Thoracic aorta (tissue), 2 donors: ENCODE results near the gene ITIH1. TPM values are rescaled to one million over a fixed set of nuclear protein-coding genes. Genes with fewer than 3 reads are reported as not detected.
A peak's percentile ranks its signal among the peaks of the same experiment; 100 is the strongest.

Experiments used
- ATAC-seq: fragments of 150-250 bp; one replicate; pipeline ENCODE4 v1.8.0; 2017; ENCODE audit warnings: low read depth; ENCODE audit not compliant: insufficient number of reproducible peaks, low FRiP score
- DNase-seq: peaks from one replicate; pipeline ENCODE4 v3.0.0-alpha.2; 2020; ENCODE audit warnings: low spot score
- H3K27ac ChIP-seq, 2 donors: fragments of 200-600 bp; sonication (generic); 1 replicate in 1 of 2; 2 replicates in 1 of 2; pipeline ENCODE4 v1.5.1; 2016; ENCODE audit warnings: mild to moderate bottlenecking in 2 of 2, moderate library complexity in 2 of 2
- H3K27me3 ChIP-seq: fragments of 200-600 bp; sonication (generic); replicated peaks from 2 replicates; pipeline ENCODE4 v1.6.0; 2016; ENCODE audit warnings: mild to moderate bottlenecking; ENCODE audit not compliant: insufficient read depth
- H3K36me3 ChIP-seq: fragments of 200-600 bp; sonication (generic); one replicate; pipeline ENCODE4 v1.5.1; 2016
- H3K4me1 ChIP-seq, 2 donors: fragments of 200-600 bp; sonication (generic); 1 replicate in 1 of 2; 2 replicates in 1 of 2; pipeline versions ENCODE4 v1.5.1 to v1.6.0; 2016; ENCODE audit warnings: low read depth in 2 of 2, mild to moderate bottlenecking in 1 of 2; ENCODE audit not compliant: control insufficient read depth in 1 of 2
- H3K4me3 ChIP-seq: fragments of 200-600 bp; sonication (generic); 2 replicates; pipeline ENCODE4 v1.5.1; 2016; ENCODE audit warnings: mild to moderate bottlenecking
- H3K9me3 ChIP-seq: fragments of 200-600 bp; sonication (generic); 2 replicates; pipeline ENCODE4 v1.5.1; 2016
- total RNA-seq, 2 donors: library from RNA; depleted of rRNA; stranded (reverse); fragments of >200 nt; gene quantifications; one replicate each; pipeline versions ENCODE4 v1.1.0 to v1.2.3, GENCODE V29; 2016
- TF ChIP-seq, protein P1 (sequence below): fragments of 200-600 bp; sonication (generic); IDR thresholded peaks from one replicate; pipeline ENCODE4 v1.5.1; 2019; ENCODE audit warnings: antibody characterized with exemption

Gene ITIH1
- total RNA-seq, 2 donors from 2014 or later, result not detected

DNA sequence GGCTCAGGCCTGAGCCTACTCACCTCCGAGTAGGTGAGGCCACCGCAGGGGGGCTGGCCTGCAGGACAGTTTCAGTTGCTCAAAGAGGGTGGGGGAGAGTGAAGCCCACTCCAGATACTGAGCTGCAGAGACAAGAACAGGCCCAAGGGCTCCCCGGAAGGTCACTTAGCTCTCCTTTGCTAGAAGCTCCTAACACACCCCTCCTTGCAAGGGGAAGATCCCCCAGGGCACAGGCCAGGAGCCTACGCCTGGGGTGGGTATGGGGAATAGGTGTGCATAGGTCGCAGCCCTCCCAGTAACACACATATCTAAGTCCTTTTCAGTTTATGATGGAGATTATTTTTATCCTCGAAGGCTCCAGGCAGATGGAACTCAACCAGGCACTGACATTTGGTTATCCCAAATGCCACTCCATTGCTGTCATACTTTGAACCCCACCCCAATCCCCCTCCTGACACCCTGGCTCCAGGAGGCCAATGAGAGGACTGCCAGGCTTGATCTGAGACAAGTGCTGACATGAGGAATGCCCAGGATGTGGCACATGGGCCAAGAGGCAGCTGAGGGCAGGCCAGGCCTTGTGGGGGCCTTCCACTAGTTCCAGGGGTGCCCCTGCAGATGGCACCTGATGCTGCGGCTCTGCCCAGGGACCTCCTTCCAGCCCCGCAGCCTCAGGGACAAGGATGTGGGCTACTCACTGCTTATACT lies 58.5 kb downstream of the ITIH1 start:
- H3K27me3 ChIP-seq, result no peaks in the 10 kb centered on the region
- ATAC-seq, result no peak
- H3K4me1 ChIP-seq, result peaks cover 27 to 66% of the 10 kb centered on the region in 2 donors
- peak overlapping the region; percentile 69 to 73 for H3K27ac ChIP-seq
- no peaks in the 10 kb centered on the region for H3K9me3 ChIP-seq
- DNase-seq, result no peak
- TF ChIP-seq, protein P1, sequence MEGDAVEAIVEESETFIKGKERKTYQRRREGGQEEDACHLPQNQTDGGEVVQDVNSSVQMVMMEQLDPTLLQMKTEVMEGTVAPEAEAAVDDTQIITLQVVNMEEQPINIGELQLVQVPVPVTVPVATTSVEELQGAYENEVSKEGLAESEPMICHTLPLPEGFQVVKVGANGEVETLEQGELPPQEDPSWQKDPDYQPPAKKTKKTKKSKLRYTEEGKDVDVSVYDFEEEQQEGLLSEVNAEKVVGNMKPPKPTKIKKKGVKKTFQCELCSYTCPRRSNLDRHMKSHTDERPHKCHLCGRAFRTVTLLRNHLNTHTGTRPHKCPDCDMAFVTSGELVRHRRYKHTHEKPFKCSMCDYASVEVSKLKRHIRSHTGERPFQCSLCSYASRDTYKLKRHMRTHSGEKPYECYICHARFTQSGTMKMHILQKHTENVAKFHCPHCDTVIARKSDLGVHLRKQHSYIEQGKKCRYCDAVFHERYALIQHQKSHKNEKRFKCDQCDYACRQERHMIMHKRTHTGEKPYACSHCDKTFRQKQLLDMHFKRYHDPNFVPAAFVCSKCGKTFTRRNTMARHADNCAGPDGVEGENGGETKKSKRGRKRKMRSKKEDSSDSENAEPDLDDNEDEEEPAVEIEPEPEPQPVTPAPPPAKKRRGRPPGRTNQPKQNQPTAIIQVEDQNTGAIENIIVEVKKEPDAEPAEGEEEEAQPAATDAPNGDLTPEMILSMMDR, result no peak
- H3K4me3 ChIP-seq, result no peak overlapping the region
- H3K36me3 ChIP-seq, result peaks cover 8% of the 10 kb centered on the region

DNA sequence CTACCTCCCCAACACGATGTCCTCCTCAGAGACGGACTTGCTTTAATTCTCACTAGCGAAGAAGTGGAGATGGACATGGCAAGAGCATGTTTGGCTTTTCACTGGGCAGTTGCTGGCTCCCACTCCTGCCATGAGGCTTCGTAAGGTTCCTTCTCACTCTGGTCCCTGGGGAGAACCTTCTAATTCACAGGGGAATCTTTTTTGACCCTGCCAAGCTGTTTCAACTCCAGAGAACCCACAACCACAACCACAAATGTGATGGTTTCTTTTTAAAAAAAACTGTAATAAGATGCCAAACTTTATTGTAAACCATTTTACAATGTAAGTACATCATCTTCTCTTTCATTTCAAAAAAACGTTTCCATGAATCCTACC lies 59.1 kb downstream of the ITIH1 start:
- Histone ChIP-seq H3K4me3 (no peak overlapping the region), H3K36me3 (peaks cover 13% of the 10 kb centered on the region), H3K27ac (peak overlapping the region; percentile 39 to 73), H3K27me3 (no peaks in the 10 kb centered on the region), H3K9me3 (no peaks in the 10 kb centered on the region), H3K4me1 (peaks cover 22 to 61% of the 10 kb centered on the region in 2 donors)
- ATAC-seq (no peak), DNase-seq (no peak)
- TF ChIP-seq, protein P1, result no peak

DNA sequence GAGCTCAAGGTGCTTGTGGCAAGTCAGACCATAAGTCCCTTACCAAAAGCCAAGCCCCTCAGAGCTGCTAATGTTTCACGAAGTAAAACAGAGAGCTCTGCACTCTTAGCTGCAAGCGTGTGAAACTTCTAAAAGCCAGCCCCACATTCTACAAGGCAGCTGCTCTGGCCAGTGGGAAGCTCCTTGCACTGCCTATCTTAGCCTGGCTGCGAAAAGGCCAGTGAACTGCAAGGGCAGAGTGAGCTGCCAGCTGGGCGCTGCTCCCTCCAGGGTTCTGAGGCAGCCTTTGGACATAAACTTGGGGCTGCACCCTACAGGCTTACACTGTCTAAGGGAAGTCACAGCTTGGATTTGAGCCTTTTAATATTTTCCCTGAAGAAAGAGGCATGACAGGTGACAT lies 59.6 kb downstream of the ITIH1 start:
- DNase-seq (no peak), ATAC-seq (no peak)
- H3K27me3 ChIP-seq, result no peaks in the 10 kb centered on the region
- no peaks in the 10 kb centered on the region for H3K9me3 ChIP-seq
- no peak overlapping the region for H3K4me3 ChIP-seq
- peaks cover 19% of the 10 kb centered on the region for H3K36me3 ChIP-seq
- peaks cover 18 to 56% of the 10 kb centered on the region in 2 donors for H3K4me1 ChIP-seq
- TF ChIP-seq, protein P1, result no peak
- H3K27ac ChIP-seq, result peak overlapping the region; percentile 39 to 73

DNA sequence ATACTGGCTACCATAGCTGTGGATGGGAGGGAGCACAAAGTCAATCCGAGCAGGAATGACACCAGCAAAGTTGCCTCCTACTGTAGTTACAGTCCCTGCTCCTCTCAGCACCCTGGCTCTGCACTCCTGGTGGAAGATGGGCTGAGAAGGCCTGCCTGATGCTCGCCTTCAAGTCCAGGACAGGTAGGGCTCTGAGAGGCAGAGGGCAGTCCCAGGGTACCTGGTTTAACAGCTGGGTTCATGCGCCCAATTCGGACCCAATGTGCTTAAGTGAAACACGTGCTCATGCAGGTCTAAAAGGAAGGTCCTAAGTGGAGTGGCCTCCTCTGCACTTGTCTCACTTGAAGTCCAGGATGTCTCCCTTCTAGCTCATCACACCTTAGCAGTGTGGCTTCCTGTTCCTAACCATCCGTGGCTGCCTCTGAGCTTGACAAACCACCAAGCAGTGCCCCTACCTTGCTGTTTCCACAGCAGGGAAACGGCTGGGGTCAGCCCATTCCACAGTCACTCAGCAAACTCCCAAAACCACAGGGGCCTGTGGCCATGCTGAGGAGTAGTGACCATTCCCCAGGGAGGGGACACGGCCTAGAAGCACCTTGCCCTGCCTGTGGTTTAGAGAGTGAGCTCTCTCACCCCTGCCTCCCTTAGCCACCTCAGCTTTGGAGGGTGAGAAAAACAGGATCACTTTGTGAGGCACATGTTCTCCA lies 61.3 kb downstream of the ITIH1 start:
- Histone ChIP-seq H3K4me1 (peaks cover 18 to 55% of the 10 kb centered on the region in 2 donors), H3K36me3 (peaks cover 26% of the 10 kb centered on the region), H3K4me3 (no peak overlapping the region), H3K9me3 (no peaks in the 10 kb centered on the region), H3K27me3 (no peaks in the 10 kb centered on the region), H3K27ac (no peak overlapping the region)
- DNase-seq (no peak), ATAC-seq (no peak)
- TF ChIP-seq, protein P1, result no peak

DNA sequence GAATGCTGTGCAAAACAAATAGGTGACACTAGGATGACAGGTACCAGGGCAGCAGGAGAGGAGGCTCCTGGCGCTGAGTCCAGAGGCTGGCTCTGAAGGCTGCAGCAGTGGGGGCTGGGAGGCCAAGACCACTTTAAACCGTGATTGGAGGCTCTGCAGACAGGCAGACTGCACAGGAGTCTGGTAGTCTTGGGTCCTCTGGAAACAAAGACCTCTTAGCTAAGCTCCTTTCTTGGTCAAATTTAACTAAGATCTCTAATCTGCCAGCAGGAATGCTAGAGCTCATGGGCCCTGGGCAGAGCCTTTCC lies 61.8 kb downstream of the ITIH1 start:
- no peak overlapping the region for H3K27ac ChIP-seq
- H3K27me3 ChIP-seq, result no peaks in the 10 kb centered on the region
- peaks cover 26% of the 10 kb centered on the region for H3K36me3 ChIP-seq
- ATAC-seq, result no peak
- H3K4me1 ChIP-seq, result peaks cover 23 to 55% of the 10 kb centered on the region in 2 donors
- H3K4me3 ChIP-seq, result no peak overlapping the region
- H3K9me3 ChIP-seq, result no peaks in the 10 kb centered on the region
- TF ChIP-seq, protein P1, result no peak
- no peak for DNase-seq
